Stimulated activated CD8-positive, alpha-beta memory T cell treated with anti-CD3 and anti-CD28 coated beads, Interleukin-7, amount 100 ng/mL, for 4 hours (primary cell): Measurements from ENCODE around the gene LSM12.
"Not testable (repeated sequence)": the region's sequence is repeated elsewhere in the genome, so short reads cannot be mapped to it uniquely, and the experiment has no call there.

Experiments used
- DNase-seq, 2 donors: peaks; one replicate each; pipeline ENCODE4 v3.0.0-alpha.2; 2020; ENCODE audit warnings: low read depth in 2 of 2

LSM12 gene

DNA sequence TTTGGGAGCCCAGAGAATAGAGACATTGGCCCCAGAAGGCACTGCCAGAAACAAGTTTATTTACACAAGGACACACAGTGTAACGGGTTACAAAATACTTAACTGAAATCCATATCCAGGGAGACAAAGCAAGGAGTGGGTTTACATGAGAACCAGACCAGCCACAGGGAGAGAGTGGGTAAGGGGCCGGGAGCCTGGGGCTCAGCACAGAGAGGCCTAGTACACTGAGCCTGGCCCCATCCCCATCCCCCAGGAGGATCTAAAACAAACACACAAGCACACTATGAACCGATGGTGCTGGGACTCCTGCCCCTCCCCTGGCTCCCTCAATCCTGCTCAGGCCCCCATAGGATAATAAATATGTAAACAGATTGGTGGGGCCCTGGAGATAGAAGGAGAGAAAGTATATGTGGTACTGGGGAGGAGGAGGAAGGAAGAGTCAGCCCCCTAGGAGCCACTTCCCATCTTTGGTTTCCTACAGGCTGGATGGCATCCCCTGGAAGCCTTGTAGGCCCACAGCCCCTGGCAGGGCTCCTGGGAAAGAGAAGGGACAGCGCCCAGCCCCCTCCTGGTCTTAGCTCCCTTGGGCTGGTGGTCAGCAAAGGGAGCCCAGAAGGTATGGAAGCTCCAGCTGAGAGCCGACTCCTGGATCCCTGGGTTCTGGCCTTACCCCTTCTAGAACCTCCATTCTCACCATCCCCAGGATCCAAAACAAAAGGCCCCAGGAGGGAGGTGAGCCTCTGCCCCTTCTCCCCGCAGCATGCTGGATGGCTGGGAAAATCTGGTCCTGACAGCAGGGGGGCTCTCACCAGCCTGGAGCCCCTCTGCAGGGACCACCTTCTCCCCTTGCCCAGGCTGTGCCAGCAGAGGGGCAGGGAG, 10.5 kb upstream of the LSM12 start:
- no peak for DNase-seq

DNA sequence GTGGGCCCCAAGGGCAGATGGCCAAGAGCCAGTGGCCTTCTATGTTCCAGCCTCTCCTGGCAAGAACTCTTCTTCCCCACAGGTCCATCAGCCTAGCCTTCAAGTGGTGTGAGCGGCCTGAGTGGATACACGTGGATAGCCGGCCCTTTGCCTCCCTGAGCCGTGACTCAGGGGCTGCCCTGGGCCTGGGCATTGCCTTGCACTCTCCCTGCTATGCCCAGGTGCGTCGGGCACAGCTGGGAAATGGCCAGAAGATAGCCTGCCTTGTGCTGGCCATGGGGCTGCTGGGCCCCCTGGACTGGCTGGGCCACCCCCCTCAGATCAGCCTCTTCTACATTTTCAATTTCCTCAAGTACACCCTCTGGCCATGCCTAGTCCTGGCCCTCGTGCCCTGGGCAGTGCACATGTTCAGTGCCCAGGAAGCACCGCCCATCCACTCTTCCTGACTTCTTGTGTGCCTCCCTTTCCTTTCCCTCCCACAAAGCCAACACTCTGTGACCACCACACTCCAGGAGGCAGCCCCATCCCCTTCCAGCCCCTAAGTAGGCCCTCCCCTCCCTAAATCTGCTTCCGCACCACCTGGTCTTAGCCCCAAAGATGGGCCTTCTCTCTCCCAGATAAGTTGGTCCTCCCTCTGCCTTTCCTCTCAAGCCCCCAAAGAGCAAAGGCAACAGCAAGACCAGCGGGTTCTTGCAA, 9.3 kb upstream of the LSM12 start:
- DNase-seq: no peak

DNA sequence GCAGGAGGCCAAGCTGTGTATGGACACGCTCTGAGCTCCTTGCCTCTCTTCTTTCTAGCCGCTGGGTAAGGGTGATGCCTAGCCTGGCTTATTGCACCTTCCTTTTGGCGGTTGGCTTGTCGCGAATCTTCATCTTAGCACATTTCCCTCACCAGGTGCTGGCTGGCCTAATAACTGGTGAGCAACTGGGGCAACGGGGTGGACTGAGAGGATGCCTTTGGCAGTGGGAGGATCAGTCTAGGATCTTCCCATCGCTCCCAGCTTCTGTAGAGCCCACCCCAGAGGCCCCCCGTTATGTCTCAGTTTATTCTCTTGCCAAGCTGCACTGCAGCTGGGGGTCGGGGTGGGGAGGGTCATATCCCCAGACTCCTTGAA, 8.4 kb upstream of the LSM12 start:
- no peak for DNase-seq

DNA sequence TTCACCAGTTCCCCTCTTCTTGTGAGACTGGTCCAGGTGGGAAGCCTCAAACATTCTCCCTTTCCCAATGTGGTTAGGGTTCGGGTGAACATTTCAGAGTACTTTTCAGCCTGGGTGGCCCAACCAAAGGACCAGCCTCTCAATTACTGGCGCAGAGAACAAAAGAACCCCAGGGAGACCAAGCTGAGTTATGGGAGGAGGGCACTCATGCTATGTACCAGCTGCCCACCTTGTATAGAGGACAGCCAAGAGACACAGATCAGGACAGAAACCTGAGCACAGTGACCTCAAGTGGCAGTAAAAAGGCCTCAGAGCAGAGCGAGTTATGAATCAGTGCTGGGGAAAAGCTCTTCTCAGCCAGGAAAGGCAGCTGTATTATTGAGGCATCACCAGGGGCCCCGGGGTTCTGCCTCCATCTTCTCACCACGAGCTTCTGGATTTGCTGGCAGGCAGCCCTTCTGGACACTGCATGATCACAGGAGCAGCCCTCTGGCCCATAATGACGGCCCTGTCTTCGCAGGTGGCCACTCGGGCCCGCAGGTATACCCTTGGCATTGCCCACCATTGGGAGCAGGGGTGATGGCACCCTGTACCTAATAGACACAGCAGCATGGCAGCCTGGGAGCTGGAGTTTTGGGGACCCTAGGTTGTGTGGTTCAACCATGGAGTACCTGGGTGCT, 7.9 kb upstream of the LSM12 start:
- DNase-seq: no peak

DNA sequence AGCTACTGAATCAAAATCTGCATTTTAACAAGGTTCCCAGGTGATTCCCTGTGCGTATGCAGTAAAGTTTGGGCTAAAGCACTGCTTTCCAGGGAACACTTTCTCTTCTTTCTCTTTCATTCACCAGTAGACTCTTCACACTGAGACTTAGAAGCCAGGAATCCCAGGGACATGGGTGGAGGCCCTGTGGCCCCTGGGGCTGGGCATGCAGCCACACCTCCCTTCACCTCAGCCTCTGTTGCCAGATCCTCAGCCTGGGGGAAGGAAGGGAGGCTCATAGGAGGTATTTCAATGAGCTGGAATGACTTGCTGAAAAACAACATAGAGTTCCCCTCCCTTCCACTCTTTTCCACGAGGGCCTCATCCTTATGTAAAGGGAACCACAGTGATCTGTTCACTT, 5.3 kb upstream of the LSM12 start:
- no peak for DNase-seq

DNA sequence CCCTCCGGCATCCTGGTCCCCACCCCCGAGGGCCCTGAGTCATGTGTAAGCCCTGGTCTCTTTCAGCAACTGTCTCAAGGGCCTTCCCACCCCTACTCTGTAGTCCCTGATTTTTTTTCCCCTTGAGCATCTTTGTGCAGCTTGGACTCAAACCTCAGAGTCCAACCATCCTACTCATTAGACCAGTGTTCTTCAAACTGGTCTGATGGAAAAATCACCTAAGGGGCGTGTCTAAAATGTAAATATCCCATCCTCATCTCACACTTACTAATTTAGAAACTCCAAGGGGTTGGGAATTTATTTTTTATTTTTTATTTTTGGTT, 4.7 kb upstream of the LSM12 start:
- DNase-seq: peak; percentile 50 to 62

DNA sequence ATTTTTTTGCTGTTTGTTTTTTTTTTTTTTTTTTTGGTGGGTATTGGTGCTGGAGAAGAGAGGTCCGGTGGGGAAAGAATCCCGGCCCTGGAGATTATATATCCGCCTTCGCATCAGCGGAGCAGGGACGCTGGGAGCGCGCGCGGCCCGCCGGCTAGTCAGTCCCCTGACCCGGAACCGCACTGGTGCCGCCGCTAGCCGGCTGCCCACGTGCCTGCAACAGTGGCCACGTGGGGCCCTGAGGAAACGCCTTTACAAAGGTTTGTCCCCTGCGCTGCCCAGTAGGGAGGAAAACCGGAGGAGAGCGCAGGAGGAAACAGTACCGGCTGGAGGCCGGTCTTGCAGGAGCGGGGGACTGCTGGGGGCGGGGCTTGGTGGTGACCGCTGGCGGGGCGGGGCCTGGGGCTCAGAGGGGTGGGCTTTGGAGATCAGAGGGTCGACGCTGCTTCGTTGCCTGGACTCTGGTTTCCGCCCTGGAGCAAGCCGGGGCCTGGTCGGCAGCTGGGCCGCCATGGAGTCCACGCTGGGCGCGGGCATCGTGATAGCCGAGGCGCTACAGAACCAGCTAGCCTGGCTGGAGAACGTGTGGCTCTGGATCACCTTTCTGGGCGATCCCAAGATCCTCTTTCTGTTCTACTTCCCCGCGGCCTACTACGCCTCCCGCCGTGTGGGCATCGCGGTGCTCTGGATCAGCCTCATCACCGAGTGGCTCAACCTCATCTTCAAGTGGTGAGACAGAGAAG, 4.2 kb upstream of the LSM12 start, which contains the start of gene G6PC3:
Gene G6PC3, plus strand, starts transcription at position 281 of the 743 bp plus-strand sequence. Its CDS starts 231 bp downstream, at position 512.
- peak; percentile 57 to 66 for DNase-seq

DNA sequence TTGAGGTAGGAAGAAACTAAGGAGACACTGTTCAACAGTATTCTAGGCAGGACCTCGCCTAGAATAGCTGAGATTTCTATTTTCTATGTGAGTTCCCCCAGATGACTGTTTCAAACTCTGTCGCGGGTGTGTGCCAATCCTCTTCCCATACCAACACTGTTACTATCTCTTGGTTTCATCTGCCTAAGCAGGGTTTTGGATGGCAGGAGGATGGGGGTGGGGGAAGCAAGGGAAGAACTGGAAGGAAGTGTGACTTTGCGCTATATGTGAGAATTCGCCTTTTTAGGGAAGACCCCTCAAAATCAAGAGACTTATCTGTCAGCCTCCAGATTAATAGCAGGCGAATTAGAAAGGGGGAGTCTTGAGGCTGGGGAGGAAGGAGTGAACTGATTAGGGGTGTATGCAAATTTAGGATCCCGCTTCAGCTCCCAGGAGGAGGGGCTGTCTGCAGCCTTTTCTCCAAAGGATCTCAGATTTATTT, 3.5 kb upstream of the LSM12 start:
- DNase-seq: no peak

DNA sequence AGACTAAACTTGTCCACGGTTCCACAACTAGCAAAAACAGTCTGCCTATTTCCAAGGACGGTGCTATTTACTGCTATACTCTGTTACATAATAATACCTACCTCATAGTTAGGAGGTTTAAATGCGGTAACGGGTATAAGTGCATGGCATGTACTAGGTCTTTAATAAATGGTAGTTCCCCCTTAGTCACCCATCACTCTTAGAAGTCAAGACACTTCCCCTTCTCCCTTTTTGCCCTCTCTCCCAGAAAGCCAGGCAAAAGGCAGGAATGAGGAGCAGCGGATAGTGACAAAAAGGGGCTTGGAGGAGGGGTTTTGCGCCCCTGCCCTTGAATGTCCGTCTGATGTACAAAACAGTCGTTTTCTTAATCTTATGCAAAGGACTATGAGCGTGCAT, 1.1 kb upstream of the LSM12 start:
- no peak for DNase-seq

DNA sequence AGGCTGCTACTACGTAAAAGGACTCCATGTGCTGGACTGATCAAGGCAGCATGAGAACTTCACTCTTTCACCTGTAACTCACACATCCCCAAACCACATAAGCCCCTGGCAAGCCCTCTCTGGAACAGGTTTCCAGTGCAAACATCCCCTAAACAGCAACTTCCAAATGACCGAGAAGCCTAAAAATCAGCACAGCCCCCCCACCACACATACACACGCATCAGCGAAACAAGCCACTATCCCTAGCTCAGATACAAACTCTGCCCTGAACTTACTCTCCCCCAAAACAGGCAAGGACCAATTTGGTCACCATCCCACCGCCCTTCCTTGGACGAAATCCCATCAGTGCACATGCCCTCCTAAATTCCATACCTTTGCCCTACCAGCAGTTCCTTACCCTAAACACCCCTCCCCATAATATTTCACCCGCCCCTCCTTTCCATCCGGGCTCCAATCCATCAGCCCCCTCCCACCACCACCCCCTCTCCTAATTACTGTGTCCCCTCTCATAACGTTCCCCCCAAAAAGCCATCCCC, 735 bp downstream of the LSM12 start:
- no peak for DNase-seq

DNA sequence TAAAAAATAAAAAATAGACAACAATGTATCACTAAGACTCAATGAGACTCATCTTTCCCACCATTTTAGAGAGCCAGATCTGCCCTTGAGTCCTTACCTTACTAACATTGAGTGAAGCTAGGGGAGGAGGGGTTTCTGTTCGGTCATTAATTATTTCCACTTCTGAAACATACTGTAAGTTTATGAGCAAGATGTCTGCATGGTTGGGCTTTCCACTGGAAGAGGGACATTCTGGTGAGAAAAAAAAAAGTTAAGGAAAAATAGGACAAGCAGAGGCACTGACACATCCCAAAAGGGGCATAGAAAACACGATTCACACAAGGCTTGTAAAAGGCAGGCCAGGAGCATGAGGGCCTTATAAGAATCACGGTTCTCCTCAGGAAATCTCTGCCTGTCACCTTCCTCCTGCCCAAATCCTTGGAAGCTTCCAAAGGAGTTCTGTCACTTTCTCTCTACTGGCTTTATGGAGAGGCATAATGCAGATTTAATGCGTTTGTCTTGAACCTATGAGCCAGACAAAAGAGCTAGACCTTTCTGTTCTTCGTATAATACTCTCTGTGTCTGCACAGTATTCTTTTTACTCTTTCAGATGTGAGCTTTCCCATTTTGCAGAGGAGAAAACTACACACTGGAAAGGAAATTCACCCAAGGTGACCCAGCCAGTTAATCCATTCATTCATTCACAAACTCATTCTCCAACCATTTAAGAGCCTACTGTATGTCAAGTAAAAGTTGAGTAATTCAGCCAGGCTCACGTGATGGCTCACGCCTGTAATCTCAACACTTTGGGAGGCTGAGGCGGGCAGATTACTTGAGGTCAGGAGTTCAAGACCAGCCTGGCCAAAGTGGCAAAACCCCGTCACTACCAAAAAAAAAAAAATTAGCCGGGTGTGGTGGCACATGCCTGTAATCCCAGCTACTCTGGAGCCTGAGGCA, 2.5 kb downstream of the LSM12 start:
- no peak for DNase-seq

DNA sequence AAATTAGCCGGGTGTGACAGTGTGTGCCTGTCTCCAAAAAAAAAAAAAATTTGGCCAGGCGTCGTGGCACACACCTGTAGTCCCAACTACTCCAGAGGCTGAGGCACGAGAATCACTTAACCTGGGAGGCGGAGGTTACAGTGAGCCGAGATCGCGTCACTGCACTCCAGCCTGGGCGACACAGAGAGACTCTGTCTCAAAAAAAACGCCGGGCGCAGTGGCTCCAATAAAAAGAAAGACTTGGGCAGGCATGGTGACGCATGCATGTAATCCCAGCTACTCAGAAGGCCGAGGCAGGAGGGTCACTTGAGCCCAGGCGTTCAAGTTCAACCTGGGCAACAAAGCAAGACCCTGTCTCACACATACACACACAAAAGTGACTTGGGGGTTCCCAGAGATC, 3.6 kb downstream of the LSM12 start:
- DNase-seq: no peak

DNA sequence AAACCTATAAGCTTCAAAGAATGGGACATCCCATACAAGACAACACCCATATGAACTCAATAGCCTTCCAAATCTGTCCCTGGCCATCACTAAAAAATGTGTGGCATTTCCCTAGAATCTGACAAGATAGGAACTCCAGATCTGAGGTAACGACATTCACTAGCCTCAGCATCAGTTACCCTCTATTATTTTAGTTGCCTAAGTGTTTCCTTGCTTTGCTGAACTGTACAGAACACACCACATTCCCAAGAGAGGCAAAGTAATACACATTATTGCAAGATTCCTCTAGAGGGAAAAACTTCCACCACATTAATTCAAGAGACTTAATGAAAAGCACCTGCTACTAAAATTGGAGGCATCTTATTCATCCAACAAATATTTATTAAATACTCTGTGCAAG, 5.0 kb downstream of the LSM12 start:
- DNase-seq: no peak

DNA sequence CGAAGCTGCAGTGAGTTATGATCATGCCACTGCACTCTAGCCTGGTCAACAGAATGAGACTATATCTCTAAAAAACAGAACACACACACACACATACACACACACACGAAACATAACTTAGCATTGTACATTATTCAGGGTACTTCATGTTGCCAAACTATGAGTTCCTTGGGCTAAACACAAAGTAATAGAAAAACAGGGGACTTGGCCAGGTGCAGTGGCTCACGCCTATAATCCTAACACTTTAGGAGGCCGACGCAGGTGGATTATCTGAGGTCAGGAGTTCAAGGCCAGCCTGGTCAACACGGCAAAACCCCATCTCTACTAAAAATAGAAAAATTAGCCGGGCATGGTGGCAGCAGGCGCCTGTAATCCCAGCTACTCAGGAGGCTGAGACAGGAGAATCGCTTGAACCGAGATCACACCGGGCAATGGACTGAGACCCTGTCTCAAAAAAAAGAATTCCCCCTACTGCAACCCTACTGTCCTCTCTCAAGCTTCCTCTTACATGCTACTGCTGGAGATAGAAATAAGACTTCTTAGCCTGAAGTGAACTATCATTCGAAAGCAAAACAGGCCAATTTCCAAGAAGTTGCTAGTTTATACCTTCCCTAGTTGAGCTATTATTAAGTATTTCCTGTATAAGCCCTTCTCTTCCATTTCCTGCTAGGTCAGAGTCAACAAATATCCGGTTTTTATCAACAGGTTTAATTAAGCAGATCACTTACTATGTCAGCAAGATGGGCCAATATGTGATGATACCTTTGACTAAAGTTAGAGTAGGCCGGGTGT, 7.2 kb downstream of the LSM12 start:
- no peak for DNase-seq

DNA sequence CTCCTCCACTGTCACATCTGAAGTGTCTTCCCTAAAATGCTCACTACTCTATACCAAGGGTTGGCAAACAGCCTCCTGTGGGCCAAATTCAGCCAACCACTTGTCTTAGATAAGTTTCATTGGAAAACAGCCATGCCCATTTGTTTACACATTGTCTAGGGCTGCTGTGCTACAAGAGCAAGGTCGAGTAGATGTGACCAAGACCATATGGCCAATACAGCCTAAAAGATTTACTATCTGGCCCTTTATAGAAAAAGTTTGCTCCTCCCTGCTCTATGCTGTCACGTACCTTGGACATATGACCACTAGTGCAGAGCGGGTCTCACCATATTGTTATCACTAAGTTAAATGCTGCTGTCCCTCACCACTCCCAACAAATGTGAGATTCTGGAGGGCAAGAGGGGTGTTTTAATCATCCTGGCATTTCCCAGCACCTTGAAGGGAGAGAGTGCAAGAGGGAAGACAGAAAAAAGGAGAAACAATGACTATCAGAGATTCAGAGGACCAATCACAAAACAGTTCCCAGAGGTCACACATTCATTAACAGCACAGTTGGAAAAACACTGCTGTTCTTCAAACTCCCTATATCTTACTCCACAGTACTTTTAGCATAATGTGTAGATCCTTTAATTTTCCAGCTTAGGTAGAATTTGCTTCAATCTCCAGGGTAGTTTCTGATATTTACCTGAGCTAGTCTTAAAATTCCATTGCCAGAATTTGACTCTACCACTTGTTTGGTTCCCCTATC, 13.2 kb downstream of the LSM12 start:
- no peak for DNase-seq

DNA sequence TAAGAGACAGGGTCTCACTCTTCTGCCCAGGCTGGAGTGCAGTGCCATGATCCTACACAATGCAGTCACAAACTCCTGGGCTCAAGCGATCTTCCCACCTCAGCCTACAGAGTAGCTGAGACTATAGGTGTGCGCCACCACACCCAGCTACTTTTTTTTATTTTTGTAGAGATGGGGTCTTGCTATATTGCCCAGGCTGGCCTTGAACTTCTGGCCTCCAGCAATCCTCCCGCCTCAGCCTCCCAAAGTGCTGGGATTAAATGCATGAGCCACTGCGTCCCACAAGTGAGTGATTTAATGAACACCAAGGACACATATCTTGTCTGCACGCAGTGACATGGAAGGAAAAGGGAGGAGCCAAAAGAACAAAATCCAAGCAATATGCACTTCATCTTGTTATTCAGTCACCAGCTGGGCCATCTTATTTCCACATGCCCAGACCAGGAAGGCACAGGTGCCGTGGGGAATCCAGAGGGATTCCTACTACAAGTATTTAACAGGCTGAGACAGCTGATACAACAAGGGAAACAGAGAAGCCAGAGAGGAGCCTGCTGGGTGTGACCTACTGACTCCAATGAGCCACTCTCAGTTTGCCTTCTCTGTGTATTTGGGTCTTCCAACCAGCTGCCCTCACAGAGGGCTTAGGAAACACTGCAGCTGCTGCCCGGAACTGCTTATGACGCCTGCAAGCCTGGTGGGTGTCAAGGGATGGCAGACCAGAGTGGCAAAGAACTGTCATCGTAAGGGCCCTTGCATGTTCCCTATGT, 17.0 kb downstream of the LSM12 start:
- DNase-seq: no peak

DNA sequence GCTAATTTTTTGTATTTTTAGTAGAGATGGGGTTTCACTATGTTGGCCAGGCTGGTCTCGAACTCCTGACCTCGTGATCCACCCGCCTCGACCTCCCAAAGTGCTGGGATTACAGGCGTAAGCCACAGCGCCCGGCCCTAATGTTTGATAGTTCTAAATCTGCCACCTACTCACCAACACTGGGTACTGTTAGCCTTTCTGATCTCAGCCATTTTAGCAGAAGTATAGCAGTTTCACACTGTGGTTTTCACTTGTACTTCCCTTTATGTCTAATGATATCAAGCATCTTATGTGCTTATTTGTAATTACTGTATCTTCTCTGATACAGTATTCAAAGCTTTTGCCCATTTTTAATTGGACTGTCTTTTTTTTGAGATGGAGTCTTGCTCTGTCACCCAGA, 19.6 kb downstream of the LSM12 start:
- not testable (repeated sequence) for DNase-seq

DNA sequence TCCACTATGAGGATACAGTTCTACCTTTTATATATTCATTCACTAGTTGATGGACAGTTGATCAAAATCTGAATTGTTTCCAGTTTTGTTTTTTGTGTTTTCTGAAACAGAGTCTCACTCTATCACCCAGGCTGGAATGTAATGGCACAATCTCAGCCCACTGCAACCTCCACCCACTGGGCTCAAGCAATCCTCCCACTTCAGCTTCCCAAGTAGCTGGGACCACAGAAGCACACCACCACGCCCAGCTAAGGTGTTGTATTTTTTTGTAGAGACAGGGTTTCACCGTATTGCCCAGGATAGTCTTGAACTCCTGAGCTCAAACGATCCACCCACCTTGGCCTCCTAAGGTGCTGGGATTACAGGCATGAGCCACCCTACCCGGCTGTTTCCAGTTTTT, 21.0 kb downstream of the LSM12 start:
- no peak for DNase-seq
